HepG2 (cell line): ENCODE measurements around the gene ATP6V0A1. TPM values are rescaled to one million over a fixed set of nuclear protein-coding genes. Genes with fewer than 3 reads are reported as not detected.

ENCODE experiments used
- ETV5 ChIP-seq: IDR thresholded peaks from 2 replicates; pipeline ENCODE4 v1.6.1; 2018; ENCODE audit warnings: missing biosample characterization, missing genetic modification reagents, inconsistent platforms, borderline replicate concordance
- HDAC1 ChIP-seq: sonication (generic); formaldehyde crosslinking; IDR thresholded peaks from 2 replicates; pipeline ENCODE4 v1.5.1; 2020; ENCODE audit warnings: mild to moderate bottlenecking, missing genetic modification reagents
- HDAC2 ChIP-seq: sonication (generic); formaldehyde crosslinking; IDR thresholded peaks from 2 replicates; pipeline ENCODE4 v1.4.0; 2020; ENCODE audit warnings: missing genetic modification reagents
- HMGXB3 ChIP-seq: sonication (generic); formaldehyde crosslinking; IDR thresholded peaks from 2 replicates; pipeline ENCODE4 v1.4.0; 2020; ENCODE audit warnings: missing genetic modification reagents, borderline replicate concordance
- HNF4G ChIP-seq, 2 experiments: sonication (generic) in 1 of 2; formaldehyde crosslinking in 1 of 2; IDR thresholded peaks; 2 replicates each; pipeline versions ENCODE4 v1.4.0 to v1.6.1; 2011 to 2020; ENCODE audit warnings: borderline replicate concordance in 2 of 2, low read depth in 2 of 2, mild to moderate bottlenecking in 2 of 2, low read length in 1 of 2, missing genetic modification reagents in 1 of 2, moderate library complexity in 1 of 2
- IRF2 ChIP-seq: IDR thresholded peaks from 2 replicates; pipeline ENCODE4 v1.6.1; 2018; ENCODE audit warnings: missing genetic modification reagents, missing compliant biosample characterization
- MTF2 ChIP-seq: sonication (generic); formaldehyde crosslinking; IDR thresholded peaks from 2 replicates; pipeline ENCODE4 v1.5.0; 2020; ENCODE audit warnings: missing genetic modification reagents, borderline replicate concordance
- MXD4 ChIP-seq: IDR thresholded peaks from 2 replicates; pipeline ENCODE4 v1.6.1; 2016; ENCODE audit warnings: mild to moderate bottlenecking, missing biosample characterization, missing genetic modification reagents
- MYPOP ChIP-seq: sonication (generic); formaldehyde crosslinking; IDR thresholded peaks from 2 replicates; pipeline ENCODE4 v1.8.1; 2023; ENCODE audit warnings: mild to moderate bottlenecking, moderate library complexity, missing genetic modification reagents
- POLR2G ChIP-seq: fragments of 200-400 bp; formaldehyde crosslinking; IDR thresholded peaks from 2 replicates; pipeline ENCODE4 v1.6.1; 2018; ENCODE audit warnings: mild to moderate bottlenecking, low read depth, low read length, moderate library complexity
- SALL2 ChIP-seq: sonication (generic); formaldehyde crosslinking; IDR thresholded peaks from 2 replicates; pipeline ENCODE4 v1.8.1; 2023; ENCODE audit warnings: mild to moderate bottlenecking, missing genetic modification reagents, inconsistent platforms
- SOX5 ChIP-seq: IDR thresholded peaks from 2 replicates; pipeline ENCODE4 v1.6.1; 2016; ENCODE audit warnings: borderline replicate concordance
- TSC22D2 ChIP-seq: sonication (generic); formaldehyde crosslinking; IDR thresholded peaks from 2 replicates; pipeline ENCODE4 v1.5.1; 2020; ENCODE audit warnings: missing genetic modification reagents, mild to moderate bottlenecking, borderline replicate concordance
- ZFP62 ChIP-seq: sonication (generic); formaldehyde crosslinking; IDR thresholded peaks from 2 replicates; pipeline ENCODE4 v1.4.0; 2020; ENCODE audit warnings: missing genetic modification reagents
- ZKSCAN1 ChIP-seq: fragments of 150-350 bp; IDR thresholded peaks from 2 replicates; pipeline ENCODE4 v1.6.1; 2014; ENCODE audit warnings: low read length
- ZNF335 ChIP-seq: sonication (generic); formaldehyde crosslinking; IDR thresholded peaks from 2 replicates; pipeline ENCODE4 v1.4.0; 2020; ENCODE audit warnings: missing genetic modification reagents
- ZNF501 ChIP-seq: sonication (generic); formaldehyde crosslinking; IDR thresholded peaks from 2 replicates; pipeline ENCODE4 v1.5.1; 2020; ENCODE audit warnings: mild to moderate bottlenecking, moderate library complexity, missing genetic modification reagents
- ZNF781 ChIP-seq: sonication (generic); formaldehyde crosslinking; IDR thresholded peaks from 2 replicates; pipeline ENCODE4 v1.5.1; 2020; ENCODE audit warnings: borderline replicate concordance, mild to moderate bottlenecking, missing genetic modification reagents; ENCODE audit errors: not compliant biosample characterization
- ZSCAN12 ChIP-seq: sonication (generic); formaldehyde crosslinking; IDR thresholded peaks from 2 replicates; pipeline ENCODE4 v1.9.0; 2021; ENCODE audit warnings: mild to moderate bottlenecking, missing genetic modification reagents
- polyA plus RNA-seq, 8 experiments: library from polyadenylated mRNA; depleted of rRNA in 3 of 8; stranded (reverse) in 7 of 8; unstranded in 1 of 8; fragments of >200 nt; fragmentation: Illumina TruSeq in 4 of 8; extraction: Trizol in 4 of 8; gene quantifications; 2 replicates each; pipeline versions ENCODE4 v1.2.1 to v1.2.3, GENCODE V29; 2011 to 2016; ENCODE audit warnings: low read depth in 4 of 8, missing spikeins in 1 of 8, mixed read lengths in 1 of 8; ENCODE audit not compliant: insufficient read depth in 1 of 8
- total RNA-seq, 5 experiments: library from RNA; depleted of rRNA; stranded (reverse); fragments of >200 nt; fragmentation: Illumina TruSeq; extraction: Trizol; gene quantifications; 2 replicates each; pipeline ENCODE4 v1.2.3, GENCODE V29; 2016; ENCODE audit warnings: low read depth in 1 of 5
- TF ChIP-seq, protein P1 (sequence below): sonication (generic); formaldehyde crosslinking; IDR thresholded peaks from 2 replicates; pipeline ENCODE4 v1.4.0; 2020; ENCODE audit warnings: missing genetic modification reagents
- TF ChIP-seq, protein P2 (sequence below): sonication (generic); IDR thresholded peaks from 2 replicates; pipeline ENCODE4 v1.6.1; 2016; ENCODE audit warnings: low read depth, borderline replicate concordance

ATP6V0A1 gene
- total and polyA plus RNA-seq, 2 of the 13 experiments (the other 11 are each of a cell fraction or from before 2014, with no cell fraction given), result 27.9 to 54.1 TPM

- TF ChIP-seq ZNF781 (CRISPR knock-in tag) (no peak), ETV5 (CRISPR knock-in tag) (peak; percentile 6; the same call in 1 of the 2 replicates), ZNF501 (CRISPR knock-in tag) (0 out of 2 replicates have a peak, but pooled peaks have one; percentile 62), MXD4 (CRISPR knock-in tag) (peak; percentile 30; the same call in 1 of the 2 replicates), MTF2 (CRISPR knock-in tag) (peak; percentile 11; the same call in 1 of the 2 replicates), SALL2 (CRISPR knock-in tag) (no peak), HNF4G (IDR thresholded peaks at IDR 0.05; ENCODE audit: borderline replicate concordance, low read depth, low read length) (no peak), HNF4G (CRISPR knock-in tag; IDR thresholded peaks at IDR 0.05; ENCODE audit: borderline replicate concordance, low read depth) (no peak), HDAC2 (CRISPR knock-in tag) (peak; percentile 22; the same call in 1 of the 2 replicates), MYPOP (CRISPR knock-in tag) (no peak), HDAC1 (CRISPR knock-in tag) (0 out of 2 replicates have a peak, but pooled peaks have one; percentile 28), ZSCAN12 (CRISPR knock-in tag) (no peak), TSC22D2 (CRISPR knock-in tag) (no peak; the same call in 1 of the 2 replicates), ZFP62 (CRISPR knock-in tag) (no peak), POLR2G (peak; percentile 65; the same call in 1 of the 2 replicates), IRF2 (CRISPR knock-in tag) (0 out of 2 replicates have a peak, but pooled peaks have one; percentile 17), ZKSCAN1 (no peak), HMGXB3 (CRISPR knock-in tag) (no peak), ZNF335 (CRISPR knock-in tag) (no peak), SOX5 (no peak)
- TF ChIP-seq, protein P1, sequence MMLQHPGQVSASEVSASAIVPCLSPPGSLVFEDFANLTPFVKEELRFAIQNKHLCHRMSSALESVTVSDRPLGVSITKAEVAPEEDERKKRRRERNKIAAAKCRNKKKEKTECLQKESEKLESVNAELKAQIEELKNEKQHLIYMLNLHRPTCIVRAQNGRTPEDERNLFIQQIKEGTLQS (CRISPR knock-in tag), result no peak
- TF ChIP-seq, protein P2, sequence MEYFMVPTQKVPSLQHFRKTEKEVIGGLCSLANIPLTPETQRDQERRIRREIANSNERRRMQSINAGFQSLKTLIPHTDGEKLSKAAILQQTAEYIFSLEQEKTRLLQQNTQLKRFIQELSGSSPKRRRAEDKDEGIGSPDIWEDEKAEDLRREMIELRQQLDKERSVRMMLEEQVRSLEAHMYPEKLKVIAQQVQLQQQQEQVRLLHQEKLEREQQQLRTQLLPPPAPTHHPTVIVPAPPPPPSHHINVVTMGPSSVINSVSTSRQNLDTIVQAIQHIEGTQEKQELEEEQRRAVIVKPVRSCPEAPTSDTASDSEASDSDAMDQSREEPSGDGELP, result peak; percentile 11; the same call in 1 of the 2 replicates
Observed at GRCh38 chr17:42531455-42532354, 73.0 kb downstream of the ATP6V0A1 start (continued).
